Breast epithelium (tissue), 3 donors: ENCODE data around the gene GSTM1.

Source experiments
- POLR2AphosphoS5 ChIP-seq, 3 donors: sonication (generic); formaldehyde crosslinking; IDR thresholded peaks; one replicate each; pipeline ENCODE4 v1.6.1; 2017; ENCODE audit warnings: antibody characterized with exemption in 3 of 3
- TF ChIP-seq, protein P1 (sequence below), 3 donors: fragments of 450-650 bp; IDR thresholded peaks; one replicate each; pipeline ENCODE4 v1.5.1; 2016 to 2017; ENCODE audit warnings: antibody characterized with exemption in 3 of 3, mild to moderate bottlenecking in 3 of 3, moderate library complexity in 3 of 3

DNA sequence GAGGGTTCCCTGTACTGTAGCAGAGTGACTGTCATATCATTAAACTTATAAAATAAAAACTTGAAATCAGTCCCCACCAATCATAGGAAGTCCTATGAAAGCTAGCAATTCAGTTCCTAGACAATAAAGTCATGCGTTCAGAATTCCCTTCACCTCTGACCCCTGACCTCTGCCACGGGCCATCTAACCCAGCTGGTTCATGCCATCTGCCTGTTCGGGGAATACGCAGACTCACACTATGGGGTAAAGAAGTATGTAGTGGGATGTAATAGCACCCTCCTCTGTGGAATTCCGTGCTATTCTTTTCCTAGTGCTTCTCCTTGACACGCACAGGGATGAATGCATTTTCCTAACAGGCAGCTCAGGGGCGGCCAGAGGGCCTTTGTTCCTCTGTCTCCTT, 29.6 kb upstream of the GSTM1 start:
- TF ChIP-seq POLR2AphosphoS5 (IDR thresholded peaks at IDR 0.05) = no peak
- TF ChIP-seq, protein P1, sequence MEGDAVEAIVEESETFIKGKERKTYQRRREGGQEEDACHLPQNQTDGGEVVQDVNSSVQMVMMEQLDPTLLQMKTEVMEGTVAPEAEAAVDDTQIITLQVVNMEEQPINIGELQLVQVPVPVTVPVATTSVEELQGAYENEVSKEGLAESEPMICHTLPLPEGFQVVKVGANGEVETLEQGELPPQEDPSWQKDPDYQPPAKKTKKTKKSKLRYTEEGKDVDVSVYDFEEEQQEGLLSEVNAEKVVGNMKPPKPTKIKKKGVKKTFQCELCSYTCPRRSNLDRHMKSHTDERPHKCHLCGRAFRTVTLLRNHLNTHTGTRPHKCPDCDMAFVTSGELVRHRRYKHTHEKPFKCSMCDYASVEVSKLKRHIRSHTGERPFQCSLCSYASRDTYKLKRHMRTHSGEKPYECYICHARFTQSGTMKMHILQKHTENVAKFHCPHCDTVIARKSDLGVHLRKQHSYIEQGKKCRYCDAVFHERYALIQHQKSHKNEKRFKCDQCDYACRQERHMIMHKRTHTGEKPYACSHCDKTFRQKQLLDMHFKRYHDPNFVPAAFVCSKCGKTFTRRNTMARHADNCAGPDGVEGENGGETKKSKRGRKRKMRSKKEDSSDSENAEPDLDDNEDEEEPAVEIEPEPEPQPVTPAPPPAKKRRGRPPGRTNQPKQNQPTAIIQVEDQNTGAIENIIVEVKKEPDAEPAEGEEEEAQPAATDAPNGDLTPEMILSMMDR (IDR thresholded peaks at IDR 0.05) = no peak
